GM12864 (cell line): ENCODE results near the gene BTN2A1.
"Not testable (repeated sequence)": the region's sequence is repeated elsewhere in the genome, so short reads cannot be mapped to it uniquely, and the experiment has no call there.

Source experiments
- DNase-seq: peaks from one replicate; pipeline ENCODE4 v3.0.0-alpha.2; 2011; ENCODE audit warnings: low read depth
- H3K4me3 ChIP-seq: 2 replicates; pipeline ENCODE4 v1.5.1; 2011; ENCODE audit warnings: mild to moderate bottlenecking, low read depth, low read length, control low read depth
- TF ChIP-seq, protein P1 (sequence below): IDR thresholded peaks from 2 replicates; pipeline ENCODE4 v1.5.1; 2011; ENCODE audit warnings: low read depth, mild to moderate bottlenecking, moderate library complexity, low read length, control low read depth, inconsistent platforms; ENCODE audit errors: missing control alignments

BTN2A1 gene

GRCh38 chr6:26457264-26457805 lies 420 bp upstream of the BTN2A1 start:
- TF ChIP-seq, protein P1, sequence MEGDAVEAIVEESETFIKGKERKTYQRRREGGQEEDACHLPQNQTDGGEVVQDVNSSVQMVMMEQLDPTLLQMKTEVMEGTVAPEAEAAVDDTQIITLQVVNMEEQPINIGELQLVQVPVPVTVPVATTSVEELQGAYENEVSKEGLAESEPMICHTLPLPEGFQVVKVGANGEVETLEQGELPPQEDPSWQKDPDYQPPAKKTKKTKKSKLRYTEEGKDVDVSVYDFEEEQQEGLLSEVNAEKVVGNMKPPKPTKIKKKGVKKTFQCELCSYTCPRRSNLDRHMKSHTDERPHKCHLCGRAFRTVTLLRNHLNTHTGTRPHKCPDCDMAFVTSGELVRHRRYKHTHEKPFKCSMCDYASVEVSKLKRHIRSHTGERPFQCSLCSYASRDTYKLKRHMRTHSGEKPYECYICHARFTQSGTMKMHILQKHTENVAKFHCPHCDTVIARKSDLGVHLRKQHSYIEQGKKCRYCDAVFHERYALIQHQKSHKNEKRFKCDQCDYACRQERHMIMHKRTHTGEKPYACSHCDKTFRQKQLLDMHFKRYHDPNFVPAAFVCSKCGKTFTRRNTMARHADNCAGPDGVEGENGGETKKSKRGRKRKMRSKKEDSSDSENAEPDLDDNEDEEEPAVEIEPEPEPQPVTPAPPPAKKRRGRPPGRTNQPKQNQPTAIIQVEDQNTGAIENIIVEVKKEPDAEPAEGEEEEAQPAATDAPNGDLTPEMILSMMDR, result no peak
- H3K4me3 ChIP-seq, result peak overlapping the region; percentile 82; the same call in 1 of the 2 replicates
- DNase-seq, result no peak

GRCh38 chr6:26459023-26459810 lies 1.5 kb downstream of the BTN2A1 start:
- TF ChIP-seq, protein P1, result no peak
- no peak overlapping the region; the same call in 1 of the 2 replicates for H3K4me3 ChIP-seq
- no peak for DNase-seq

DNA sequence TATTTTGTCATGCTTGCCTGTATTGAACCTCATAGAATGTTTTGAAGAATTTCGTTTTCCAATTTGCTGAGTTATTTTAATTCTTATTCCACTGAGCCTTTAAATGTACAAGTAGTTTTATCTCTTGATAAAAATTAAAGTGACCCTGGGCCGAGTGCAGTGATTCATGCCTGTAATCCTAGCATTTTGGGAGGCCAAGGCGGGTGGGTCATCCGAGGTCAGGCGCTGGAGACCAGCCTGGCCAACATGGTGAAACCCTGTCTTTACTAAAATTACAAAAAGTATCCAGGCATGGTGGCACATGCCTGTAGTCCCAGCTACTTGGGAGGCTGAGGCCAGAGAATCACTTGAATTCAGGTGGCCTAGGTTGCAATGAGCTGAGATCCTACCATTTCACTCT lies 3.6 kb downstream of the BTN2A1 start:
- not testable (repeated sequence) for H3K4me3 ChIP-seq, DNase-seq

DNA sequence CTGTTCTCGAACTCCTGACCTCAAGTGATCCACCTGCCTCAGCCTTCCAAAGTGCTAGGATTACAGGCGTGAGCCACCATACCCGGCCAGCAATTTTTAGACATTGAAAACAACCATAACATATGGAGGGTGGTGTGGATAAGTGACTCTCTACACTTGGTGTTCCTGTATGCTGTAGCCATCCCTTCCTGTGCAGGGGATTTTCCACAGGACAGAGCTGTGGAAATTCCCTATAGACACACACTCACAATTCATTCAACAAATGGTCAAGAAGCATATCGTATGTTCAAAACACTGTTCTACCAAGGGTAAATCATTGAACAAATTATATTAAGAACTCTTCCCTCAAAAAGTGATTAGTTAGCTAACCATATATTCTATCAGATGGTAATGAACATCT lies 6.3 kb downstream of the BTN2A1 start:
- no peak for DNase-seq
- no peak overlapping the region for H3K4me3 ChIP-seq
- TF ChIP-seq, protein P1, result no peak

GRCh38 chr6:26464416-26465131 lies 6.8 kb downstream of the BTN2A1 start:
- TF ChIP-seq, protein P1, result no peak
- no peak for DNase-seq
- no peak overlapping the region for H3K4me3 ChIP-seq

- no peak overlapping the region for H3K4me3 ChIP-seq
- no peak for DNase-seq
- TF ChIP-seq, protein P1, result no peak
These were observed 8.0 kb downstream of the BTN2A1 start for GRCh38 chr6:26465776-26466175.

DNA sequence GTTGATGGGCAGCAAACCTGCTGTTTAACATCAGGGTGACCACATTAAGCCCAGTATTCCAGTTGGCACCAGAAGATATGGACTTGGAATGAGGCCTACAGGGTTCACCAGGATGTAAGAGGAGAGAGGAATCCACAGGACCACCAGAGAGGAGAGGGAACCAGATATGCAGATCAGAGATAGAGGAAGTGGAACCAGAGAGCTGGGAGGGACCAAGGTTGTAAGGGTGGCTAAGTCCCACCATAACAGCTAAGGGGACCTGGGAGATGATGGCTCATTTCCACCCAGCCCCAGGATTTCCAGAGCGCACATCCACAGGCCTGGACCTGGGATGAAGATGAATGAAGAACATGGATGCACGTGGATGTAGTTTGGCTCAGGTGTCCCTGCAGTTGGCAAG lies 11.1 kb downstream of the BTN2A1 start:
- no peak for DNase-seq
- TF ChIP-seq, protein P1, result no peak

More for the DNA sequence above, 11.1 kb downstream of the BTN2A1 start:
- no peak overlapping the region for H3K4me3 ChIP-seq
